Activated naive CD4-positive, alpha-beta T cell treated with anti-CD3 and anti-CD28 coated beads for 36 hours (primary cell): ENCODE measurements around the gene BTLA. TPM values are rescaled to one million over a fixed set of nuclear protein-coding genes. Genes with fewer than 3 reads are reported as not detected.
"Not testable (repeated sequence)": the region's sequence is repeated elsewhere in the genome, so short reads cannot be mapped to it uniquely, and the experiment has no call there.

Experiments
- CTCF ChIA-PET: fragments of 350-600 bp; sonication (Branson Sonifier 250); formaldehyde crosslinking; loops from one replicate; lab custom pipeline; 2021; ENCODE audit warnings: antibody characterized with exemption; lab: Charles Lee
- DNase-seq: peaks from one replicate; pipeline ENCODE4 v3.0.0-alpha.2; 2020
- H3K27ac Mint-ChIP-seq: one replicate; pipeline ENCODE4 v1.8.0; 2021; ENCODE audit warnings: mild to moderate bottlenecking, mixed read lengths
- H3K27me3 Mint-ChIP-seq: one replicate; pipeline ENCODE4 v1.8.0; 2021; ENCODE audit warnings: low read depth, mixed read lengths
- H3K36me3 Mint-ChIP-seq: one replicate; pipeline ENCODE4 v1.8.0; 2021; ENCODE audit warnings: low read depth, mixed read lengths
- H3K4me1 Mint-ChIP-seq: one replicate; pipeline ENCODE4 v1.8.0; 2021; ENCODE audit warnings: low read depth, mixed read lengths
- H3K4me3 Mint-ChIP-seq: one replicate; pipeline ENCODE4 v1.8.0; 2021; ENCODE audit warnings: mild to moderate bottlenecking, moderate library complexity, mixed read lengths
- H3K9me3 Mint-ChIP-seq: one replicate; pipeline ENCODE4 v1.8.0; 2021; ENCODE audit warnings: mixed read lengths
- intact Hi-C: fragments of 100-400 bp; cut with micrococcal nuclease; formaldehyde crosslinking; loops from one replicate; pipeline ENCODE4 v1.15.1; 2023
- total RNA-seq, 2 experiments: library from RNA; stranded (reverse); gene quantifications; one replicate each; pipeline ENCODE4 v1.2.3, GENCODE V29; 2021

BTLA gene
- total RNA-seq, 2 experiments from 2014 or later, result 70.6 to 73.4 TPM

DNA sequence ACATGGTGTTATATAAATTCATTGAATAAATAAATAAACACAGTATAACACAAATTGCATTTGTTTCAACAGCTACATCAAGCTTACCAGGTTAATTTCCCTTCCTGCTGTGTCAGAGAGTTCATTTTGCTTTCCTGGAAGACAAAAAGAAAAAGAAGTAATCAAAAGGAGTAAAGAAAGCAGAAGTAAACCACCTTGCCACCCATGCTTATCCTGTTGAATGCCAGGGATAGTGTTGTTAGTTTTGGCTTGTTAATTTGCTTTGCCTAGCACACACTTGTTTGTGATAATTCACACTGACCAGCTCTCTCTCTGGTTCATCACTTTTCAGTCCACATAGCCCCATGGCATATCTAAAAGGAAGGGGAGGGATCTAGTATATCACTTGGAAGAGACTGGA is 29.6 kb downstream of the BTLA start:
- Mint-ChIP-seq H3K9me3 (no peaks in the 10 kb centered on the region), H3K36me3 (peaks cover 66% of the 10 kb centered on the region), H3K27ac (peak overlapping the region; percentile 39), H3K4me3 (no peak overlapping the region), H3K27me3 (no peaks in the 10 kb centered on the region), H3K4me1 (peaks cover 84% of the 10 kb centered on the region)
- CTCF ChIA-PET, result interaction anchor here (0.8 kb wide), 1 partner anchor 31 kb away, joined by 3 read pairs; no protein-coding TSS in a partner anchor
- DNase-seq, result no peak
- intact Hi-C loops, result no loop called here

DNA sequence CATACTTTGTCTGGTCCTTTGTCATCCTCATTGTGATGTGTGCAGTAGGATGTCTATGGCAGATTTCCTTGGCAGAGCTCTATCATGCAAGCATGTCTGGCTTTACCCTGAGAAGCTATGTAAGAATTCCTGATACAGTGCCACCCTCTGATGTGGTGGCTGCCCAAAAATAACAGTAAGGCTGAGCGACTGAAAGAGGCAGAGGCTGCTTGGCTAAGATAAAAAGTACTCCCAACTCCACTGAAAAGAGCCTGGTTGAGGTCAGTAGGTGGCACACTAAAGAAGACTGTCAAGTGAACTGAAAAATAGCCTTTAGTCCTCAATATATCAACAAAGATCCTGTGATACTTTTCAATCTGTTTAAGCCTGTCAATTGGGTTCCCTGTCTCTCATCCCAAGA is 31.7 kb downstream of the BTLA start:
- Mint-ChIP-seq H3K9me3 (no peaks in the 10 kb centered on the region), H3K4me3 (no peak overlapping the region), H3K36me3 (peaks cover 62% of the 10 kb centered on the region), H3K27me3 (no peaks in the 10 kb centered on the region), H3K27ac (peak overlapping the region; percentile 71), H3K4me1 (peaks cover 85% of the 10 kb centered on the region)
- CTCF ChIA-PET, result no interaction called here
- no peak for DNase-seq
- intact Hi-C loops, result loop anchor here (1.0 kb wide), 1 partner anchor 11 kb away; no protein-coding TSS in a partner anchor

DNA sequence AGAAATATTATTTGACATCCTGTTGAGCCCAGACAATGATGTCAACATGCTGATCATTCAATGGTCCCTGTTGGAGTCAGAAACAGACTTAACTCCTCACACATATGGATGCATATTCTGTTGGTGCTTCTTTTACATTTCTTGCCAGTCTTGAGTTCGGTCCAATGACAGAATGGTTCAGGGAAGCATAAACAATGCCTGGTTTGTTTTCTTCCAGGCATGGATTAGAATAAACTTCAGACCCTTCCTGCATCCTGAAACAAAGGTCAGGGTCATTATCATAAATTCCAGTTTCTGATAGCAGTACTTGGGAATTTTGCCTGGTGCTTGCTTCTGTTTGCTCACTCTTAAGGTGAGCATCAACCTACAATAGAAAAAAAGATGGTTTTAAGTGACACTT is 33.3 kb downstream of the BTLA start:
- H3K27me3 Mint-ChIP-seq, result no peaks in the 10 kb centered on the region
- no peak for DNase-seq
- intact Hi-C loops, result no loop called here
- CTCF ChIA-PET, result interaction anchor here (1.0 to 1.3 kb wide), 3 partner anchors 10 to 326 kb away, joined by 3 to 4 read pairs (median 3); no protein-coding TSS in a partner anchor
- peaks cover 83% of the 10 kb centered on the region for H3K4me1 Mint-ChIP-seq
- H3K27ac Mint-ChIP-seq, result peak overlapping the region; percentile 32
- H3K4me3 Mint-ChIP-seq, result no peak overlapping the region
- peaks cover 59% of the 10 kb centered on the region for H3K36me3 Mint-ChIP-seq
- peaks cover 4% of the 10 kb centered on the region for H3K9me3 Mint-ChIP-seq

DNA sequence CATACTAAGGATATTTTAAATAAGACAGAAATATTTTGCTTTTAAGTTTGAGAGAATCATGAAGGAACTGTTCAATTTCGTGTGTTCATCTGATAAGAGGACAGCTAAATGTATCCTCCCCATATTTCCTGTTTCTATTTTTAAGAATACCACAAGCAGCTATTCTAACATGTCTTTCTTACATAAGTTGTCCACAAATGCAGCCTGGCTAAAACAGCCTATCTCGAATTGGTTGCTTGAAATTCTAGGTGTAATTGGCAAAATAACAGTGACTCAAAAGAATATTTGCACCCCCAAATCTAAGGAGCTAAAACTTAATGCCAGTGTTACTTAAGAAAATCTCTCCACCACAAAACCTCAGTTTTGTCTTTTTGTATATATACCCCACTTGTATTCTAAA is 35.0 kb downstream of the BTLA start:
- Mint-ChIP-seq H3K27ac (peak overlapping the region; percentile 89), H3K36me3 (peaks cover 47% of the 10 kb centered on the region), H3K9me3 (peaks cover 4% of the 10 kb centered on the region), H3K4me3 (peak overlapping the region; percentile 23), H3K4me1 (peaks cover 83% of the 10 kb centered on the region), H3K27me3 (no peaks in the 10 kb centered on the region)
- DNase-seq, result no peak
- intact Hi-C loops, result no loop called here
- CTCF ChIA-PET, result interaction anchor here (0.7 to 1.6 kb wide), 3 partner anchors 27 to 160 kb away, joined by 3 to 4 read pairs (median 3); no protein-coding TSS in a partner anchor

DNA sequence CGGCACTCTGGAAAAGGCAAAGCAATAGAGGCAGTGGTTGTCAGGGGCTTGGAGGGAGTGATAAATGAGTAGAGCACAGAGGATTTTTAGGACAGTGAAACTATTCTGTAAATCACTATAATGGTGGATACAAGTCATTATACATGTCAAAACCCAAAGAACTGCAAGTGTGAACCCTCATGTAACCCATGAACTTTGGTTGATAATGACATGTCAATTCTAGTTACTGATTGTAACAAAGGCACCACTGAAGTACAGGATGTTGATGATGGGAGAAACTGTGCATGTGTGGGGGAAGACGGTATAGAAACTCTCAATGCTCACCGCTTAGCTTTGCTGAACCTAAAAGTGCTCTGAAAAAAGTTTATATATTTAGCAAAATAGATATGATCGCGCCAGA is 36.0 kb downstream of the BTLA start:
- H3K27ac Mint-ChIP-seq, result peak overlapping the region; percentile 89
- DNase-seq, result peak; percentile 41
- peaks cover 77% of the 10 kb centered on the region for H3K4me1 Mint-ChIP-seq
- intact Hi-C loops, result loop anchor here (1.0 to 2.0 kb wide), 6 partner anchors 26 to 105 kb away; partner anchors contain the start of gene ATG3
- peaks cover 4% of the 10 kb centered on the region for H3K9me3 Mint-ChIP-seq
- H3K27me3 Mint-ChIP-seq, result no peaks in the 10 kb centered on the region
- CTCF ChIA-PET, result no interaction called here
- peaks cover 42% of the 10 kb centered on the region for H3K36me3 Mint-ChIP-seq
- peak overlapping the region; percentile 0 for H3K4me3 Mint-ChIP-seq

DNA sequence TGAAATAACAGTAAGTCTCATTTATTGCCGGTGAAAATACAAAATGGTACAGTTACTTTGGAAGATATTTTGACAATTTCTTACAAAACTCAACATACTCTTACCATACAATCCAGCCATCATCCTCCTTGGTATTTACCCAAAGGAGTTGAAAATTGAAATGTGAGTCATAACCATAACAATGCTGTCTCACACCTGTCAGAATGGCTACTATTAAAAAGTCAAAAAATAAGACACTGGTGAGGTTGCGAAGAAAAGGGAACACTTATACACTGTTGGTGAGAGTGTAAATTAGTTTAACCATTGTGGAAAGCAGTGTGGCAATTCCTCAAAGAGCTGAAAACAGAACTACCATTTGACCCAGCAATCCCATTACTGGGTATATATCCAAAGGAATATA is 37.5 kb downstream of the BTLA start:
- H3K4me1 Mint-ChIP-seq, result peaks cover 68% of the 10 kb centered on the region
- H3K36me3 Mint-ChIP-seq, result peaks cover 32% of the 10 kb centered on the region
- DNase-seq, H3K4me3 Mint-ChIP-seq, H3K9me3 Mint-ChIP-seq, CTCF ChIA-PET, H3K27me3 Mint-ChIP-seq: not testable (repeated sequence)
- H3K27ac Mint-ChIP-seq, result peak overlapping the region; percentile 79
- intact Hi-C loops, result loop anchor here (2.0 kb wide), 1 partner anchor 99 kb away; the partner anchor contains the start of gene ATG3

DNA sequence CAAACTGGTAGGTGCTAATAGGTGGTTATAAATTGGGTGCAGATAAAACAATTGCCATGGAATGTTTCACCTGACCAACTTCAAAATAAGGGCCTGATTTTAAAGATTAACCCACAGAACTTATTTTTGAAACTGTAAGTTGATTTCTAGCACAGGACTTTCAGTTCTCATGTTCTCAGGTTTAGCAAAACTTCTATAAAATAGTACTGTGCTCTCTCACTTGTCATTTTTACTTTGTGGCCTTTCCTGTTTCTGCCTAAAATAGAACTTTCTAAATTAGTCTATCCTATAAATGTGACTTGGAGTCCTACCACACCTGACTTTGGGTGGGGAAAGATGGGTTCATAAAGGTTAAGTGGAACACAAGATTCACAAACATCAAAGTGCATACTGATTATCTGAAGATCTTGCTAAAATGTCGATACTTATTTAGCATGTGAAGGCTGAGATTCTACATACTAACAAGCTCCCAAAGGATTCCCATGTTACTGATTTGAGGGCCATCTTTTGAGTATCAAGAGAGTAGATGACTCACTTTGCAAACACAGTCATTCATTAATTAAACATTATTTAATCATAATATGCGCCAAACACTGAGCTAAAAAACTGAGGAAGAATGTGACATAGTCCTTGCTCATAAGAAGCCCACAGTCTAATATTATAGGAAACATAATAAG is 38.6 kb downstream of the BTLA start:
- CTCF ChIA-PET, result interaction anchor here (0.6 to 1.3 kb wide), 4 partner anchors 21 to 168 kb away, joined by 3 to 4 read pairs (median 3); no protein-coding TSS in a partner anchor
- intact Hi-C loops, result loop anchor here (1.0 kb wide), 2 partner anchors 122 to 127 kb away; partner anchors contain the start of gene CD200
- no peaks in the 10 kb centered on the region for H3K27me3 Mint-ChIP-seq
- H3K4me3 Mint-ChIP-seq, result no peak overlapping the region
- H3K36me3 Mint-ChIP-seq, result peaks cover 23% of the 10 kb centered on the region
- peak overlapping the region; percentile 79 for H3K27ac Mint-ChIP-seq
- DNase-seq, result no peak
- H3K9me3 Mint-ChIP-seq, result peaks cover 4% of the 10 kb centered on the region
- H3K4me1 Mint-ChIP-seq, result peaks cover 60% of the 10 kb centered on the region

DNA sequence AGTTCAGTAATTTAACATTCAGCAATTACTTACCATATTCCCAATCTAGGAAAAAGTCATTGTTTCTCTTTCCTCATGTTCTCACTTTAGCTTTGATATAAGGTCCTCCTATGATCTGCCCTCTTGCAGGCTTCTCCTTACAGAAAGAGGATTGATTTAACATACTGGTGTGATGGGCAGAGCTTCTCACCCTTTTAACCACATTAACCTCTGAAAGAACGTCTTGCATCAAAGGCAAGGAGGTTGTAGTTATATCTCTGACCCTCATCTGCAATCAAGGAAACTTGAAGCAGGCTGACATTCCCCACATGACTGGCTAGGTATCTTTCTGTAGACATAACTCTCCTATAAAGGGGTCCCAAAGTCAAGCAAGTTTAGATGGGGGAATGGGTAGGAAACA is 39.5 kb downstream of the BTLA start:
- intact Hi-C loops, result loop anchor here (1.0 kb wide), 2 partner anchors 121 to 126 kb away; partner anchors contain the start of gene CD200
- H3K4me1 Mint-ChIP-seq, result peaks cover 51% of the 10 kb centered on the region
- H3K27ac Mint-ChIP-seq, result peak overlapping the region; percentile 79
- H3K4me3 Mint-ChIP-seq, result no peak overlapping the region
- H3K36me3 Mint-ChIP-seq, result peaks cover 20% of the 10 kb centered on the region
- no peak for DNase-seq
- CTCF ChIA-PET, result interaction anchor here (0.7 to 1.3 kb wide), 2 partner anchors 61 to 126 kb away, joined by 3 to 4 read pairs; no protein-coding TSS in a partner anchor
- H3K9me3 Mint-ChIP-seq, result peaks cover 4% of the 10 kb centered on the region
- no peaks in the 10 kb centered on the region for H3K27me3 Mint-ChIP-seq

DNA sequence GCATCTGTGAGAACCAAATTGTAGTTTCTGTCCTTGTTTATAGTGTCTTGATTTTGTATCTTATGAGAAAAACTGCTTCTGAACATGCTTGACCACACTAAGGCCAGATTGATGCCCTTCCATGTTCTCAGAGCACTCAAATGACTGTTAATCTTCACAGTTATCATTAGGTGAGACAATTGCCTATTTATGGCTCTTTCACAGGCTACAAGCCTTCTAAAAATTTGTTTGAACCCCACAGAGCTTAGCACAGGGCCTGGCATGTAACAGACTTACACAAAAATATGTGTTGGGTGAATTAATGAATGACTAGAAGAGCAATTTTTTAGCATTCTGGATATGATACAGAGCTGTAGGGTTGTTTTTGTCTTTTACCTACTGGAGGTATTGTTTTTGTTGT is 43.1 kb downstream of the BTLA start:
- H3K4me3 Mint-ChIP-seq, result no peak overlapping the region
- no peaks in the 10 kb centered on the region for H3K27me3 Mint-ChIP-seq
- no peak for DNase-seq
- peaks cover 20% of the 10 kb centered on the region for H3K4me1 Mint-ChIP-seq
- no peaks in the 10 kb centered on the region for H3K9me3 Mint-ChIP-seq
- intact Hi-C loops, result no loop called here
- no peak overlapping the region for H3K27ac Mint-ChIP-seq
- peaks cover 2% of the 10 kb centered on the region for H3K36me3 Mint-ChIP-seq
- CTCF ChIA-PET, result interaction anchor here (0.6 to 3.2 kb wide), 3 partner anchors 16 to 49 kb away, joined by 3 to 12 read pairs (median 3); no protein-coding TSS in a partner anchor

DNA sequence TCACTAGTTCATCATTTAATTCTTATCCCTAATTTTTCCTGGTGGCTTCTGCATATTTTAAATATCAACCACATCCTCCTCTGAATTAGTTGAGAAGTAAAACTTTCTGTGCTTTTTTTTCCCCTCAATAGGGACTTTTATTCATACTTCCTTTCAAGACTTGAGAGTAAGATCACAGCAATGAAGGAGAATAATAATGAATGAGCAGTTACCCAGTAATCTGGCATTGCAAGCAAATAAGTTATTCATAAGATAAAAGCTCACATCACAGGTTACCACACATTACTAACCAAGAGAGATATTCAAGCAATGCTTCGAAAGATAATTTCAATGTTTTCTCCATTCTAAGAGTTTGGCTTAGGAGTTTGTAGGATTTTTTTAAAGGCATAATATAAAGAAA is 50.3 kb downstream of the BTLA start:
- H3K9me3 Mint-ChIP-seq, result no peaks in the 10 kb centered on the region
- CTCF ChIA-PET, result no interaction called here
- intact Hi-C loops, result no loop called here

DNA sequence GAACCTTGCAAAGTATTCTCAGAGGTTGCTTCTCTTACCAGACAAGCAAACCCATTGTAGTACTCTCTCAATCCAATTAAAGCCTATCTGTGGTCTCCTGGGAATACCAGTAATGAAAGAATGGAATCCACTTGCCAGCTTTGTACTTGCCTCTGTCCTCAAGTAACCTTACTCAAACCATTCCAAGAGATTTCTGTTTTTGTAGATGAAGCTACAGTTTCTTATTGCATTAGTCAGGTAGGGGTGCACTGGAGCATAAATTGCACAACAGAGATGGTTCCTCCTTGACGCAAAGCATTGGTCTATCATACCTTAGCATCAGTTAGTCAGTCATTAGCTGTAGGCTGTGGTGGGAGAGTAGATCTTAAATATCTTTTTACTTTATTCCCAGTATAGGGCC is 52.9 kb downstream of the BTLA start:
- Mint-ChIP-seq H3K27me3 (no peaks in the 10 kb centered on the region), H3K4me3 (no peak overlapping the region), H3K27ac (no peak overlapping the region), H3K9me3 (no peaks in the 10 kb centered on the region), H3K36me3 (no peaks in the 10 kb centered on the region), H3K4me1 (peaks cover 17% of the 10 kb centered on the region)
- intact Hi-C loops, result no loop called here
- CTCF ChIA-PET, result interaction anchor here (3.4 kb wide), 1 partner anchor 10 kb away, joined by 13 read pairs; no protein-coding TSS in a partner anchor
- no peak for DNase-seq

More for the DNA sequence above, 50.3 kb downstream of the BTLA start:
- Mint-ChIP-seq H3K27me3 (no peaks in the 10 kb centered on the region), H3K27ac (peak overlapping the region; percentile 34), H3K4me3 (no peak overlapping the region), H3K36me3 (no peaks in the 10 kb centered on the region), H3K4me1 (peaks cover 17% of the 10 kb centered on the region)
- DNase-seq, result no peak

DNA sequence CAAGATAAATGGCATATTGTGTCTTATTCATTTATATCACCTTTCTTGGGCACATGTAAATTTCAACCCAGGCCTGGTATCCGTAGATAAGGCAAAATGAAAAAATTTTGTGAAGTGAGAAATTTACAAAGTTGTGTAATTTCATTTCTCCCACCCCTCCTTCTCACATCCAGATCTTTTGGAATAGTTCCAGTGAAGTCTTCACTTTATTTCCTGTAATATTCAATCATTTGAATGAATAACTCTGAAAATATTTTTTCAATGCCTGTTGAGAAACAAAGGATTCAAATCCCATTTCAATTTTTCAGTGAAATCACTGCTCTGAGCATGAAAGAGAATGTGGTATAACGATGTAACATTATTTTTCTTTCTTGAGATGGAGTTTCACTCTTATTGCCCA is 53.4 kb downstream of the BTLA start:
- intact Hi-C loops, result no loop called here
- CTCF ChIA-PET, result interaction anchor here (1.3 to 3.4 kb wide), 2 partner anchors 10 to 12 kb away, joined by 3 to 13 read pairs; no protein-coding TSS in a partner anchor
- Mint-ChIP-seq H3K27ac (no peak overlapping the region), H3K27me3 (no peaks in the 10 kb centered on the region), H3K4me1 (peaks cover 17% of the 10 kb centered on the region), H3K36me3 (no peaks in the 10 kb centered on the region), H3K4me3 (no peak overlapping the region), H3K9me3 (no peaks in the 10 kb centered on the region)
- no peak for DNase-seq
